GM23248 (cell line): ENCODE results near the gene PCDHAC2.

Experiments
- EZH2 ChIP-seq: fragments of 200-600 bp; sonication (generic); IDR thresholded peaks from 2 replicates; pipeline ENCODE4 v1.6.1; 2018; ENCODE audit warnings: antibody characterized with exemption, mild to moderate bottlenecking; ENCODE audit not compliant: insufficient read depth, poor library complexity, severe bottlenecking
- EZH2phosphoT487 ChIP-seq: fragments of 200-600 bp; sonication (generic); IDR thresholded peaks from 2 replicates; pipeline ENCODE4 v1.6.1; 2018; ENCODE audit warnings: antibody characterized with exemption, moderate library complexity, mild to moderate bottlenecking, low read depth; ENCODE audit not compliant: insufficient read depth

DNA sequence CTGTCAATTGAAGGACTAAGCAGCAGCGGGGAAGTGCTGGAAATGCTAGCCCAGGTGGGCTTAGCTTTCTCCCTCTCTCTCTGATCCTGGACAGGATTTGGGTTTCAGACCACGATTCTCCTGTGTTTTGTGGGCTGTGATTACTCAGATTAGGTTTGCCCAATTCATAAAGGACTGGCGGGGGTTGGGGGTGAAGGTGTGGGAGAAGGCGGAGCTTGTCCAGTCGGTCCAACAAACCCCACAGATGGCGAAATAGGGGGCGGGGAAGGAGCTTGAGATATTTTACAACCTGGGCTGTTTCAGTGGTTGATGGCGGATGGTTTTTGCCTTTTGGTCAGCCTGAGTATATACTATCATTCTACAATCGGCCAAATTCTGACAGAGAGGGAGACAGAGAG is 35.2 kb downstream of the PCDHAC2 start:
- no peak for TF ChIP-seq EZH2
- TF ChIP-seq EZH2phosphoT487: no peak
